Measurements from ENCODE around the gene BFSP2.

BFSP2 gene

GRCh38 chr3:133396906-133397305 is 3.0 kb upstream of the BFSP2 start:
- Histone ChIP-seq H3K9me3 (ENCODE audit: insufficient read depth, low read length) (no peaks in the 10 kb centered on the region), H3K4me3 (ENCODE audit: insufficient read depth, low read length, poor library complexity, severe bottlenecking) (no peak overlapping the region), H2AFZ (ENCODE audit: low read depth, low read length, severe bottlenecking) (no peak overlapping the region), H3K27ac (ENCODE audit: low read depth, low read length) (no peak overlapping the region), H3F3A (ENCODE audit: insufficient read depth) (no peaks in the 10 kb centered on the region), H3K36me3 (ENCODE audit: low read length) (no peaks in the 10 kb centered on the region), H4K20me1 (ENCODE audit: low read depth, low read length) (no peaks in the 10 kb centered on the region), H3K27me3 (ENCODE audit: low read length) (no peaks in the 10 kb centered on the region), H3K9me2 (replicated peaks; ENCODE audit: insufficient read depth, low read length) (no peaks in the 10 kb centered on the region), H3K4me2 (ENCODE audit: low read depth, low read length, poor library complexity, severe bottlenecking) (no peak overlapping the region), H3K9ac (ENCODE audit: low read length) (no peak overlapping the region), H3K79me2 (ENCODE audit: insufficient read depth, low read length) (no peaks in the 10 kb centered on the region)
- TF ChIP-seq EZH2phosphoT487 (conservative IDR thresholded peaks at IDR 0.05; ENCODE audit: low read length) (no peak), CTCF (IDR thresholded peaks at IDR 0.05; ENCODE audit: insufficient read depth, low read length, poor library complexity, severe bottlenecking) (no peak)

DNA sequence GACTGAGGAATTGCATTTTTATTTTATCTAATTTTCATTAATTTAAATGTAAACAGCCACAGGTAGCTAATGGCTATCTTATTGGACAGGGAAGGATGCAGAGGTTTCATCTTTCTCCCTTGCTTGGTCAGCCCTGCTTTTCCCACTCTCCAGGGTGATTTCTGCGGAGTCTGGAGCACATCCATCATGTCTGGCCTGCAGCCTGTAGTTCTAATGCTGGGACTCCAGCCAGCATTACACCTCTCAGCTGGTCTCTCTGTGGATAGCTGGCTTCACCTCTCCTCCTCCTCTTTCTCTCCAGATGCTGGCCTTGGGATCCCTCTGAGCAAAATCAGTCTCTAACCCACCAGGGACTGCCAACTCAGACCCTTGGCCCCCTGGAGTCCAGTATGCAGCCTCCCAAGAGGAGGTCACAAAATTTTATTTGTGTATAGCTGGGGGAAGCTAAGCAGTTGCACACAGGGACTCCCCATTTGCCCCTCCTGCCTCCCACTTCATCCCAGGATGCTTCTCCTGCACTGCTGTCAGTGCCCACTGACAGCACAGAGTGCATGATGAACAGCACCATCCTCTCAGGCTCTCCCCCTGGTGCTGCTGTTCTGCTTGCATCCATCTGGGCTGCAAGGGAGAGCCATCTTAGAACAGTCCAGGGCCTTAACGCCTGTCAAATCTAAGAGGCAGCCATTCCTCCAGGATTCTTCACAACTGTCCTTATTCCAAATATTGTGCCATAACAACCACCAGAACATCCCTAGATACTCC is 1.7 kb downstream of the BFSP2 start:
- Histone ChIP-seq H2AFZ (ENCODE audit: low read depth, low read length, severe bottlenecking) (no peak overlapping the region), H3K9me3 (ENCODE audit: insufficient read depth, low read length) (no peaks in the 10 kb centered on the region), H3K9ac (ENCODE audit: low read length) (no peak overlapping the region), H3K27me3 (ENCODE audit: low read length) (no peaks in the 10 kb centered on the region), H3K27ac (ENCODE audit: low read depth, low read length) (no peak overlapping the region), H3K4me3 (ENCODE audit: insufficient read depth, low read length, poor library complexity, severe bottlenecking) (no peak overlapping the region), H3K4me2 (ENCODE audit: low read depth, low read length, poor library complexity, severe bottlenecking) (no peak overlapping the region), H3K9me2 (replicated peaks; ENCODE audit: insufficient read depth, low read length) (no peaks in the 10 kb centered on the region), H3F3A (ENCODE audit: insufficient read depth) (no peaks in the 10 kb centered on the region), H3K79me2 (ENCODE audit: insufficient read depth, low read length) (no peaks in the 10 kb centered on the region), H3K36me3 (ENCODE audit: low read length) (no peaks in the 10 kb centered on the region), H4K20me1 (ENCODE audit: low read depth, low read length) (no peaks in the 10 kb centered on the region)
- TF ChIP-seq EZH2phosphoT487 (conservative IDR thresholded peaks at IDR 0.05; ENCODE audit: low read length) = no peak
- no peak for TF ChIP-seq CTCF (IDR thresholded peaks at IDR 0.05; ENCODE audit: insufficient read depth, low read length, poor library complexity, severe bottlenecking)

DNA sequence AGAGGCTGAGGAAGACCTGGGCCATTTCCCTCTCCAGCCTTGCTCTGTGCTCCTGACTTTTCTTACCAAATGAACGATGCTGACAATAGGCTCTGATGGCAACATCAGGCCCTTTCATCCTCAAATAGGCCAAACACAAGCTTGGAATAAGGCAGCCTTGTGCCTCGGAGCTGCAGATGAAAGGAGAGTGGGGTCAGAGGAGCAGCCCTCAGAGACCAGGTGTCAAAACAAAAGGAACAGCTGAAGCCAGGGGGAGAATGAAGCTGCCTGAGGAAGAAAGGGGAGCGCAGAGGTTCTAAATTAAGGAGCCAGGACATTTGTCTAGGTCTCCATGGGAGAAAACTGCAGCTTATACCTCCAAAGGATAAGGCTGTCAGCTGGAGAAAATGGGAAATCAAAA is 5.1 kb downstream of the BFSP2 start:
- no peaks in the 10 kb centered on the region for H3K79me2 ChIP-seq (ENCODE audit: insufficient read depth, low read length)
- H3K9me2 ChIP-seq (replicated peaks; ENCODE audit: insufficient read depth, low read length) = no peaks in the 10 kb centered on the region
- no peaks in the 10 kb centered on the region for H3K27me3 ChIP-seq (ENCODE audit: low read length)
- no peaks in the 10 kb centered on the region for H3K9me3 ChIP-seq (ENCODE audit: insufficient read depth, low read length)
- no peaks in the 10 kb centered on the region; the same call in 1 of the 2 replicates for H4K20me1 ChIP-seq (ENCODE audit: low read depth, low read length)
- no peak overlapping the region for H3K4me2 ChIP-seq (ENCODE audit: low read depth, low read length, poor library complexity, severe bottlenecking)
- no peaks in the 10 kb centered on the region for H3F3A ChIP-seq (ENCODE audit: insufficient read depth)
- H2AFZ ChIP-seq (ENCODE audit: low read depth, low read length, severe bottlenecking) = no peak overlapping the region
- no peak overlapping the region for H3K9ac ChIP-seq (ENCODE audit: low read length)
- no peak overlapping the region for H3K27ac ChIP-seq (ENCODE audit: low read depth, low read length)
- no peaks in the 10 kb centered on the region for H3K36me3 ChIP-seq (ENCODE audit: low read length)
- H3K4me3 ChIP-seq (ENCODE audit: insufficient read depth, low read length, poor library complexity, severe bottlenecking) = no peak overlapping the region
- TF ChIP-seq CTCF (IDR thresholded peaks at IDR 0.05; ENCODE audit: insufficient read depth, low read length, poor library complexity, severe bottlenecking) (no peak), EZH2phosphoT487 (conservative IDR thresholded peaks at IDR 0.05; ENCODE audit: low read length) (no peak)
